ENCODE data around the gene HPS4. TPM values are rescaled to one million over a fixed set of nuclear protein-coding genes. Genes with fewer than 3 reads are reported as not detected.

The HPS4 gene
- total RNA-seq, 1 donor from 2014 or later, result 34.2 TPM

GRCh38 chr22:26477341-26477731 is 6.2 kb downstream of the HPS4 start:
- no peak for TF ChIP-seq CTCF (IDR thresholded peaks at IDR 0.05; ENCODE audit: unreplicated experiment)
- Mint-ChIP-seq H3K27ac (ENCODE audit: unreplicated experiment) (no peak overlapping the region), H3K9me3 (ENCODE audit: unreplicated experiment) (no peaks in the 10 kb centered on the region), H3K36me3 (ENCODE audit: low read depth, unreplicated experiment) (peaks cover 32% of the 10 kb centered on the region), H3K4me3 (ENCODE audit: unreplicated experiment) (peak overlapping the region; percentile 24), H3K4me1 (ENCODE audit: unreplicated experiment) (peaks cover 21% of the 10 kb centered on the region), H3K27me3 (ENCODE audit: unreplicated experiment) (no peaks in the 10 kb centered on the region)
- no peak for DNase-seq (ENCODE audit: low spot score)

GRCh38 chr22:26476705-26477340 is 6.8 kb downstream of the HPS4 start:
- no peak for DNase-seq (ENCODE audit: low spot score)
- Mint-ChIP-seq H3K9me3 (ENCODE audit: unreplicated experiment) (no peaks in the 10 kb centered on the region), H3K4me3 (ENCODE audit: unreplicated experiment) (peak overlapping the region; percentile 24)

GRCh38 chr22:26474682-26475081 is 8.9 kb downstream of the HPS4 start:
- no peak overlapping the region for H3K4me3 Mint-ChIP-seq (ENCODE audit: unreplicated experiment)
- H3K27me3 Mint-ChIP-seq (ENCODE audit: unreplicated experiment), result no peaks in the 10 kb centered on the region
- peaks cover 36% of the 10 kb centered on the region for H3K36me3 Mint-ChIP-seq (ENCODE audit: low read depth, unreplicated experiment)
- TF ChIP-seq CTCF (IDR thresholded peaks at IDR 0.05; ENCODE audit: unreplicated experiment), result no peak
- peaks cover 9% of the 10 kb centered on the region for H3K4me1 Mint-ChIP-seq (ENCODE audit: unreplicated experiment)
- no peak overlapping the region for H3K27ac Mint-ChIP-seq (ENCODE audit: unreplicated experiment)
- H3K9me3 Mint-ChIP-seq (ENCODE audit: unreplicated experiment), result no peaks in the 10 kb centered on the region
- DNase-seq (ENCODE audit: low spot score), result no peak

More at GRCh38 chr22:26476705-26477340, 6.8 kb downstream of the HPS4 start:
- Mint-ChIP-seq H3K4me1 (ENCODE audit: unreplicated experiment) (peaks cover 16% of the 10 kb centered on the region), H3K27ac (ENCODE audit: unreplicated experiment) (no peak overlapping the region), H3K27me3 (ENCODE audit: unreplicated experiment) (no peaks in the 10 kb centered on the region), H3K36me3 (ENCODE audit: low read depth, unreplicated experiment) (peaks cover 31% of the 10 kb centered on the region)
- no peak for TF ChIP-seq CTCF (IDR thresholded peaks at IDR 0.05; ENCODE audit: unreplicated experiment)

- H3K4me3 Mint-ChIP-seq (ENCODE audit: unreplicated experiment), result no peak overlapping the region
- TF ChIP-seq CTCF (IDR thresholded peaks at IDR 0.05; ENCODE audit: unreplicated experiment), result no peak
- H3K27ac Mint-ChIP-seq (ENCODE audit: unreplicated experiment), result no peak overlapping the region
- no peaks in the 10 kb centered on the region for H3K9me3 Mint-ChIP-seq (ENCODE audit: unreplicated experiment)
- no peak for DNase-seq (ENCODE audit: low spot score)
- H3K4me1 Mint-ChIP-seq (ENCODE audit: unreplicated experiment), result no peaks in the 10 kb centered on the region
- H3K36me3 Mint-ChIP-seq (ENCODE audit: low read depth, unreplicated experiment), result peaks cover 44% of the 10 kb centered on the region
- H3K27me3 Mint-ChIP-seq (ENCODE audit: unreplicated experiment), result no peaks in the 10 kb centered on the region
Measured at GRCh38 chr22:26471522-26471921, 12.1 kb downstream of the HPS4 start.

GRCh38 chr22:26470807-26471206 is 12.8 kb downstream of the HPS4 start:
- H3K27ac Mint-ChIP-seq (ENCODE audit: unreplicated experiment), result no peak overlapping the region
- peaks cover 46% of the 10 kb centered on the region for H3K36me3 Mint-ChIP-seq (ENCODE audit: low read depth, unreplicated experiment)

More at GRCh38 chr22:26470807-26471206, 12.8 kb downstream of the HPS4 start:
- no peak for DNase-seq (ENCODE audit: low spot score)
- TF ChIP-seq CTCF (IDR thresholded peaks at IDR 0.05; ENCODE audit: unreplicated experiment), result no peak
- Mint-ChIP-seq H3K9me3 (ENCODE audit: unreplicated experiment) (no peaks in the 10 kb centered on the region), H3K4me3 (ENCODE audit: unreplicated experiment) (peak overlapping the region; percentile 28), H3K27me3 (ENCODE audit: unreplicated experiment) (no peaks in the 10 kb centered on the region), H3K4me1 (ENCODE audit: unreplicated experiment) (no peaks in the 10 kb centered on the region)

All from endothelial cell (in vitro differentiated cells).